Measurements from ENCODE around the gene ITGB1BP2. TPM values are rescaled to one million over a fixed set of nuclear protein-coding genes. Genes with fewer than 3 reads are reported as not detected.
"Not testable (repeated sequence)": the region's sequence is repeated elsewhere in the genome, so short reads cannot be mapped to it uniquely, and the experiment has no call there.

Gene ITGB1BP2
- total RNA-seq, 1 experiment from 2014 or later = 3.5 TPM

DNA sequence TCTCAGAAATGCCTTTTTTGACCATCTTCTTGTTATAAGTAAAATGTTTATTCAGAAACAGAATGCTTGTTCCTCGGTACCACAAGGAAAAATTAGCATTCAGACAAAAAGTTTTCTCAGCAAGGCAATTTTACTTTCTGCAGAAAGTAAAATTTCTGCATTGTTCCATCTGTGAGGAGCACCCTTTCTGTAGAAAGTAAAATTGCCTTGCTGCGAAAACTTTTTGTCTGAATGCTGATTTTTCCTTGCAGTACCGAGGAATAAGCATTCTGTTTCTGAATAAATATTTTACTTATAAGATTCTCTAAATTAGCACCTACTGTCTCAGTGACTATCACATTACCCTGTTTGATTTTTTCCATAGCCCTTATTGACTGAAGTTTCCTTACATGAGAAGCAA, 24.8 kb downstream of the ITGB1BP2 start:
- Histone ChIP-seq H3K4me2 (ENCODE audit: low read length) (no peak overlapping the region), H3K36me3 (ENCODE audit: control insufficient read depth in 1 of 2, insufficient read depth in 2 of 2, low read length in 2 of 2) (no peaks in the 10 kb centered on the region), H3K4me1 (ENCODE audit: control insufficient read depth in 1 of 2, insufficient read depth in 2 of 2, low read length in 2 of 2) (no peaks in the 10 kb centered on the region), H3K4me3 (replicated peaks in 1 of 2; ENCODE audit: low read depth in 1 of 2, low read length in 2 of 2) (no peak overlapping the region), H3K9me3 (ENCODE audit: control insufficient read depth in 1 of 2, insufficient read depth in 1 of 2, low read depth in 1 of 2, low read length in 2 of 2) (no peaks in the 10 kb centered on the region), H3K9me2 (ENCODE audit: insufficient read depth) (no peaks in the 10 kb centered on the region), H4K20me1 (ENCODE audit: insufficient read depth) (no peaks in the 10 kb centered on the region), H2AFZ (ENCODE audit: low read depth, low read length, poor library complexity, severe bottlenecking) (no peak overlapping the region), H3K27ac (ENCODE audit: low read depth, low read length) (no peak overlapping the region), H3K9ac (ENCODE audit: low read length) (no peak overlapping the region), H3K79me2 (ENCODE audit: insufficient read depth, low read length) (no peaks in the 10 kb centered on the region), H3K27me3 (ENCODE audit: insufficient read depth, low read length) (no peaks in the 10 kb centered on the region)
- ChIA-PET RAD21 (ENCODE audit: low non-redundant PET in 1 of 2, low total read pairs in 2 of 2, uncharacterized antibody in 2 of 2, unreplicated experiment in 2 of 2) (no interaction called here), POLR2A (no interaction called here), CTCF (no interaction called here)
- intact Hi-C loops (cut with micrococcal nuclease) = no loop called here
- ATAC-seq (no peak), DNase-seq (ENCODE audit: low read depth, low spot score) (no peak)
- BruUV-seq (replicated peaks) = no TSS peak
- TF ChIP-seq EGR1 (IDR thresholded peaks at IDR 0.05; ENCODE audit: low read depth) (no peak), CEBPB (IDR thresholded peaks at IDR 0.05; ENCODE audit: low read depth) (no peak), EZH2 (IDR thresholded peaks at IDR 0.05) (no peak), FOSL1 (IDR thresholded peaks at IDR 0.05; ENCODE audit: low read depth) (no peak), ZFX (IDR thresholded peaks at IDR 0.05) (no peak), SIN3A (IDR thresholded peaks at IDR 0.05; ENCODE audit: low read depth) (no peak), SRF (IDR thresholded peaks at IDR 0.05; ENCODE audit: low read depth) (no peak), POLR2A (IDR thresholded peaks at IDR 0.05; ENCODE audit: borderline replicate concordance, extremely low read depth, insufficient read depth, insufficient read length) (no peak), POLR2AphosphoS5 (IDR thresholded peaks at IDR 0.05; ENCODE audit: low read depth, low read length) (no peak), JUND (IDR thresholded peaks at IDR 0.05) (no peak), EZH2phosphoT487 (IDR thresholded peaks at IDR 0.05; ENCODE audit: borderline replicate concordance) (no peak), RAD21 (IDR thresholded peaks at IDR 0.05; ENCODE audit: low read depth) (no peak), ZNF274 (IDR thresholded peaks at IDR 0.05; ENCODE audit: low read depth, low read length) (no peak), YY1 (IDR thresholded peaks at IDR 0.05; ENCODE audit: extremely low read depth, insufficient replicate concordance, low read depth, low read length) (no peak), TCF7L2 (IDR thresholded peaks at IDR 0.05; ENCODE audit: borderline replicate concordance, extremely low read depth, insufficient read depth, insufficient read length) (no peak), CBX3 (IDR thresholded peaks at IDR 0.05; ENCODE audit: low read depth) (no peak), ELF1 (IDR thresholded peaks at IDR 0.05; ENCODE audit: borderline replicate concordance, low read depth) (no peak)
- TF ChIP-seq, protein P1, sequence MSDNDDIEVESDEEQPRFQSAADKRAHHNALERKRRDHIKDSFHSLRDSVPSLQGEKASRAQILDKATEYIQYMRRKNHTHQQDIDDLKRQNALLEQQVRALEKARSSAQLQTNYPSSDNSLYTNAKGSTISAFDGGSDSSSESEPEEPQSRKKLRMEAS (IDR thresholded peaks at IDR 0.05) = no peak
- TF ChIP-seq, protein P2, sequence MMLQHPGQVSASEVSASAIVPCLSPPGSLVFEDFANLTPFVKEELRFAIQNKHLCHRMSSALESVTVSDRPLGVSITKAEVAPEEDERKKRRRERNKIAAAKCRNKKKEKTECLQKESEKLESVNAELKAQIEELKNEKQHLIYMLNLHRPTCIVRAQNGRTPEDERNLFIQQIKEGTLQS (IDR thresholded peaks at IDR 0.05) = no peak
- TF ChIP-seq, protein P3, sequence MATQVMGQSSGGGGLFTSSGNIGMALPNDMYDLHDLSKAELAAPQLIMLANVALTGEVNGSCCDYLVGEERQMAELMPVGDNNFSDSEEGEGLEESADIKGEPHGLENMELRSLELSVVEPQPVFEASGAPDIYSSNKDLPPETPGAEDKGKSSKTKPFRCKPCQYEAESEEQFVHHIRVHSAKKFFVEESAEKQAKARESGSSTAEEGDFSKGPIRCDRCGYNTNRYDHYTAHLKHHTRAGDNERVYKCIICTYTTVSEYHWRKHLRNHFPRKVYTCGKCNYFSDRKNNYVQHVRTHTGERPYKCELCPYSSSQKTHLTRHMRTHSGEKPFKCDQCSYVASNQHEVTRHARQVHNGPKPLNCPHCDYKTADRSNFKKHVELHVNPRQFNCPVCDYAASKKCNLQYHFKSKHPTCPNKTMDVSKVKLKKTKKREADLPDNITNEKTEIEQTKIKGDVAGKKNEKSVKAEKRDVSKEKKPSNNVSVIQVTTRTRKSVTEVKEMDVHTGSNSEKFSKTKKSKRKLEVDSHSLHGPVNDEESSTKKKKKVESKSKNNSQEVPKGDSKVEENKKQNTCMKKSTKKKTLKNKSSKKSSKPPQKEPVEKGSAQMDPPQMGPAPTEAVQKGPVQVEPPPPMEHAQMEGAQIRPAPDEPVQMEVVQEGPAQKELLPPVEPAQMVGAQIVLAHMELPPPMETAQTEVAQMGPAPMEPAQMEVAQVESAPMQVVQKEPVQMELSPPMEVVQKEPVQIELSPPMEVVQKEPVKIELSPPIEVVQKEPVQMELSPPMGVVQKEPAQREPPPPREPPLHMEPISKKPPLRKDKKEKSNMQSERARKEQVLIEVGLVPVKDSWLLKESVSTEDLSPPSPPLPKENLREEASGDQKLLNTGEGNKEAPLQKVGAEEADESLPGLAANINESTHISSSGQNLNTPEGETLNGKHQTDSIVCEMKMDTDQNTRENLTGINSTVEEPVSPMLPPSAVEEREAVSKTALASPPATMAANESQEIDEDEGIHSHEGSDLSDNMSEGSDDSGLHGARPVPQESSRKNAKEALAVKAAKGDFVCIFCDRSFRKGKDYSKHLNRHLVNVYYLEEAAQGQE (IDR thresholded peaks at IDR 0.05; ENCODE audit: low read depth) = no peak

DNA sequence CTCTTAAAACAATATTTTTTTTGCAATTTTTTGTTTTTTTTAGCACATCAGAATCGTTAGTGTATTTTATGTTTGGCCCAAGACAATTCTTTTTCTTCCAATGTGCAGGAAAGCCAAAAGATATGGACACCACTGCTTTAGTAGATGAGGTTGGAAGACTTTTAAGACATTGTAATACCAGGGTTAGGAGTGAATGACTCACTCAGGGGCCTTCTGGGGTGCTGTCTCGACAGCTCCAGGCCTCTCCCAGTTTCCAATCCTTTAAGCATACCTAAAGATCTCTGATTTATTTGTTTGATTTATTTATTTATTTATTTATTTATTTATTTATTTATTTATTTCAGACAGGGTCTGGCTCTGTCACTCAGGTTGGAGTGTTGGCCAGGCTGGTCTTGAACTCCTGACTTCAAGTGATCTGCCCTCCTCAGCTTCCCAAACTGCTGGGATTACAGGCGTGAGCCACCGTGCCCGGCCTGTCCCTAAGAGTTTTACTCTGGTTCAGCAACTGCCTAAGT, 47.7 kb downstream of the ITGB1BP2 start:
- H3K4me1 ChIP-seq (ENCODE audit: control insufficient read depth in 1 of 2, insufficient read depth in 2 of 2, low read length in 2 of 2); H3K4me3 ChIP-seq (replicated peaks in 1 of 2; ENCODE audit: low read depth in 1 of 2, low read length in 2 of 2); POLR2A ChIA-PET; H2AFZ ChIP-seq (ENCODE audit: low read depth, low read length, poor library complexity, severe bottlenecking); H3K9me2 ChIP-seq (ENCODE audit: insufficient read depth); H3K27ac ChIP-seq (ENCODE audit: low read depth, low read length); CTCF ChIA-PET; H3K9me3 ChIP-seq (ENCODE audit: control insufficient read depth in 1 of 2, insufficient read depth in 1 of 2, low read depth in 1 of 2, low read length in 2 of 2); H3K79me2 ChIP-seq (ENCODE audit: insufficient read depth, low read length); RAD21 ChIA-PET (ENCODE audit: low non-redundant PET in 1 of 2, low total read pairs in 2 of 2, uncharacterized antibody in 2 of 2, unreplicated experiment in 2 of 2); ATAC-seq; H3K36me3 ChIP-seq (ENCODE audit: control insufficient read depth in 1 of 2, insufficient read depth in 2 of 2, low read length in 2 of 2); H4K20me1 ChIP-seq (ENCODE audit: insufficient read depth); DNase-seq (ENCODE audit: low read depth, low spot score); H3K4me2 ChIP-seq (ENCODE audit: low read length); intact Hi-C loops (cut with micrococcal nuclease); H3K27me3 ChIP-seq (ENCODE audit: insufficient read depth, low read length); BruUV-seq (replicated peaks); H3K9ac ChIP-seq (ENCODE audit: low read length): not testable (repeated sequence)
